Fibroblast of skin of right quadriceps (primary cell): Measurements from ENCODE around the gene LTBR.

Experiments
- DNase-seq: peaks from one replicate; pipeline ENCODE4 v3.0.0-alpha.2; 2013

Gene LTBR

GRCh38 chr12:6369916-6370575 is 13.9 kb upstream of the LTBR start:
- DNase-seq, result no peak

- no peak for DNase-seq
Measured at GRCh38 chr12:6370576-6370935, 13.4 kb upstream of the LTBR start.

GRCh38 chr12:6370994-6371754 is 12.8 kb upstream of the LTBR start:
- DNase-seq, result peak; percentile 75

GRCh38 chr12:6372403-6373003 is 11.5 kb upstream of the LTBR start:
- DNase-seq, result peak; percentile 95

- DNase-seq, result no peak
Measured at GRCh38 chr12:6373022-6373787, 10.8 kb upstream of the LTBR start.

- no peak for DNase-seq
Measured at GRCh38 chr12:6374028-6374785, 9.8 kb upstream of the LTBR start.

- DNase-seq, result no peak
Measured at GRCh38 chr12:6374786-6375160, 9.2 kb upstream of the LTBR start.

- no peak for DNase-seq
Measured at GRCh38 chr12:6375269-6376078, 8.5 kb upstream of the LTBR start, which contains the start of gene SCNN1A. Gene SCNN1A (minus strand): TSS chr12:6375563. CDS start chr12:6374783, 780 bp downstream.

GRCh38 chr12:6376079-6376869 is 7.7 kb upstream of the LTBR start:
- DNase-seq, result peak; percentile 61

GRCh38 chr12:6376870-6377666 is 6.9 kb upstream of the LTBR start:
- DNase-seq, result no peak

GRCh38 chr12:6377667-6377994 is 6.3 kb upstream of the LTBR start:
- no peak for DNase-seq

- no peak for DNase-seq
Measured at GRCh38 chr12:6378709-6379472, 5.1 kb upstream of the LTBR start.

GRCh38 chr12:6380141-6381121 is 3.5 kb upstream of the LTBR start:
- peak; percentile 42 for DNase-seq

GRCh38 chr12:6382371-6382770 is 1.6 kb upstream of the LTBR start:
- DNase-seq, result no peak

GRCh38 chr12:6382982-6383381 is 980 bp upstream of the LTBR start:
- DNase-seq, result no peak

- no peak for DNase-seq
Measured at GRCh38 chr12:6384499-6385436, 806 bp downstream of the LTBR start.

- no peak for DNase-seq
Measured at GRCh38 chr12:6386038-6386437, 2.1 kb downstream of the LTBR start.
